CD4-positive, alpha-beta T cell treated with Interleukin-10 for 1 hour (primary cell): ENCODE measurements around the gene USH2A.

Experiments
- DNase-seq: peaks from one replicate; pipeline ENCODE4 v3.0.0-alpha.2; 2020

The USH2A gene

GRCh38 chr1:215749414-215749813 is 673.8 kb downstream of the USH2A start:
- DNase-seq = no peak

- no peak for DNase-seq
Observed at GRCh38 chr1:215748431-215748830, 674.8 kb downstream of the USH2A start.

- DNase-seq = no peak
Observed at GRCh38 chr1:215744419-215744818, 678.8 kb downstream of the USH2A start.

GRCh38 chr1:215739025-215739424 is 684.2 kb downstream of the USH2A start:
- DNase-seq = no peak

- no peak for DNase-seq
Observed at GRCh38 chr1:215731699-215732098, 691.5 kb downstream of the USH2A start.

GRCh38 chr1:215730600-215730999 is 692.6 kb downstream of the USH2A start:
- no peak for DNase-seq

- DNase-seq = no peak
Observed at GRCh38 chr1:215728169-215728568, 695.1 kb downstream of the USH2A start.

GRCh38 chr1:215720126-215720525 is 703.1 kb downstream of the USH2A start:
- no peak for DNase-seq

- no peak for DNase-seq
Observed at GRCh38 chr1:215719552-215719951, 703.7 kb downstream of the USH2A start.

- DNase-seq = no peak
Observed at GRCh38 chr1:215718575-215719287, 704.5 kb downstream of the USH2A start.

- no peak for DNase-seq
Observed at GRCh38 chr1:215717677-215718426, 705.4 kb downstream of the USH2A start.

- DNase-seq = no peak
Observed at GRCh38 chr1:215710899-215711225, 712.4 kb downstream of the USH2A start.

GRCh38 chr1:215710036-215710898 is 713.0 kb downstream of the USH2A start:
- no peak for DNase-seq

GRCh38 chr1:215704089-215704860 is 719.0 kb downstream of the USH2A start:
- no peak for DNase-seq

- no peak for DNase-seq
Observed at GRCh38 chr1:215682232-215682631, 741.0 kb downstream of the USH2A start.

GRCh38 chr1:215681041-215681440 is 742.2 kb downstream of the USH2A start:
- no peak for DNase-seq

GRCh38 chr1:215679231-215679630 is 744.0 kb downstream of the USH2A start:
- DNase-seq = no peak

- DNase-seq = no peak
Observed at GRCh38 chr1:215677112-215677511, 746.1 kb downstream of the USH2A start.

- no peak for DNase-seq
Observed at GRCh38 chr1:215673943-215674342, 749.3 kb downstream of the USH2A start.

GRCh38 chr1:215672482-215672881 is 750.8 kb downstream of the USH2A start:
- no peak for DNase-seq

- DNase-seq = no peak
Observed at GRCh38 chr1:215669806-215670491, 753.3 kb downstream of the USH2A start.

- DNase-seq = no peak
Observed at GRCh38 chr1:215667761-215668160, 755.5 kb downstream of the USH2A start.
